BJ (cell line): ENCODE data around the gene NLE1. TPM values are rescaled to one million over a fixed set of nuclear protein-coding genes. Genes with fewer than 3 reads are reported as not detected.
A peak's percentile ranks its signal among the peaks of the same experiment; 100 is the strongest.
"Not testable (repeated sequence)": the region's sequence is repeated elsewhere in the genome, so short reads cannot be mapped to it uniquely, and the experiment has no call there.

ENCODE experiments used
- CTCF ChIA-PET: fragments of 350-600 bp; formaldehyde crosslinking; extraction: SDS; loops from one replicate; lab custom pipeline; 2021; ENCODE audit warnings: antibody characterized with exemption, inconsistent platforms; lab: Yijun Ruan, JAX
- POLR2A ChIA-PET: fragments of 300-600 bp; sonication (Branson Sonifier 250); formaldehyde crosslinking; extraction: SDS; loops from one replicate; lab custom pipeline; 2021; ENCODE audit warnings: antibody characterized with exemption; lab: Charles Lee
- DNase-seq: peaks from one replicate; pipeline ENCODE4 v3.0.0-alpha.2; 2011; ENCODE audit warnings: low read depth
- H3K27me3 ChIP-seq: 2 replicates; pipeline ENCODE4 v1.6.0; 2011; ENCODE audit warnings: low read length; ENCODE audit not compliant: control insufficient read depth, insufficient read depth
- H3K36me3 ChIP-seq: 2 replicates; pipeline ENCODE4 v1.5.1; 2011; ENCODE audit warnings: low read length; ENCODE audit not compliant: control insufficient read depth, insufficient read depth
- H3K4me3 ChIP-seq: 2 replicates; pipeline ENCODE4 v1.5.1; 2011; ENCODE audit warnings: low read depth, mild to moderate bottlenecking, control low read depth, low read length
- polyA plus RNA-seq: library from polyadenylated mRNA; depleted of rRNA; stranded (reverse); fragments of >200 nt; gene quantifications from 2 replicates; pipeline ENCODE4 v1.2.3, GENCODE V29; 2011
- TF ChIP-seq, protein P1 (sequence below): IDR thresholded peaks from 2 replicates; pipeline ENCODE4 v1.5.1; 2011; ENCODE audit warnings: low read depth, mild to moderate bottlenecking, control low read depth, inconsistent platforms, low read length, moderate library complexity; ENCODE audit not compliant: insufficient read depth

Gene NLE1
- polyA plus RNA-seq, 1 experiment = 14.9 TPM

DNA sequence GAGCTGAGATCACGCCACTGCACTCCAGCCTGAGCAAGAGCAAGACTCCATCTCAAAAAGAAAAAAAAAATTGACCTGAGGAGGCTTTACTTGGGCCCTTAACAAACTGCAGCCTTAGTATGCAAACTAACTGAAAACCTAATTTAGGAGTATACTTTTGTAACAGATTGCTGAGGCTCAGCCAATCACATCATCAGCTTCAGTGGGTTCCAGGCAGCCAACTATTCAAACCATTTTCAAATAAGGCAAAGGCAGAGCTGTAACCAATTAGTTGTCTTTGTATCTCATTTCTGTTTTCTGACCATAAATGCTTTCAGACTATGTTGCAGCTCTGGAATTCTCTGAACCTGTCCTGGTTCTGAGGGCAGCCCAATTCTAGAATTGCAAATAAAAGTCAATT is 46.4 kb downstream of the NLE1 start:
- no peak for DNase-seq
- H3K4me3 ChIP-seq = no peak overlapping the region
- TF ChIP-seq, protein P1, sequence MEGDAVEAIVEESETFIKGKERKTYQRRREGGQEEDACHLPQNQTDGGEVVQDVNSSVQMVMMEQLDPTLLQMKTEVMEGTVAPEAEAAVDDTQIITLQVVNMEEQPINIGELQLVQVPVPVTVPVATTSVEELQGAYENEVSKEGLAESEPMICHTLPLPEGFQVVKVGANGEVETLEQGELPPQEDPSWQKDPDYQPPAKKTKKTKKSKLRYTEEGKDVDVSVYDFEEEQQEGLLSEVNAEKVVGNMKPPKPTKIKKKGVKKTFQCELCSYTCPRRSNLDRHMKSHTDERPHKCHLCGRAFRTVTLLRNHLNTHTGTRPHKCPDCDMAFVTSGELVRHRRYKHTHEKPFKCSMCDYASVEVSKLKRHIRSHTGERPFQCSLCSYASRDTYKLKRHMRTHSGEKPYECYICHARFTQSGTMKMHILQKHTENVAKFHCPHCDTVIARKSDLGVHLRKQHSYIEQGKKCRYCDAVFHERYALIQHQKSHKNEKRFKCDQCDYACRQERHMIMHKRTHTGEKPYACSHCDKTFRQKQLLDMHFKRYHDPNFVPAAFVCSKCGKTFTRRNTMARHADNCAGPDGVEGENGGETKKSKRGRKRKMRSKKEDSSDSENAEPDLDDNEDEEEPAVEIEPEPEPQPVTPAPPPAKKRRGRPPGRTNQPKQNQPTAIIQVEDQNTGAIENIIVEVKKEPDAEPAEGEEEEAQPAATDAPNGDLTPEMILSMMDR = no peak
- H3K27me3 ChIP-seq = no peaks in the 10 kb centered on the region
- CTCF ChIA-PET = interaction anchor here (0.8 to 1.5 kb wide), 3 partner anchors 12 to 33 kb away, joined by 3 read pairs; no protein-coding TSS in a partner anchor
- peaks cover 5% of the 10 kb centered on the region; the same call in 1 of the 2 replicates for H3K36me3 ChIP-seq
- POLR2A ChIA-PET = no interaction called here

DNA sequence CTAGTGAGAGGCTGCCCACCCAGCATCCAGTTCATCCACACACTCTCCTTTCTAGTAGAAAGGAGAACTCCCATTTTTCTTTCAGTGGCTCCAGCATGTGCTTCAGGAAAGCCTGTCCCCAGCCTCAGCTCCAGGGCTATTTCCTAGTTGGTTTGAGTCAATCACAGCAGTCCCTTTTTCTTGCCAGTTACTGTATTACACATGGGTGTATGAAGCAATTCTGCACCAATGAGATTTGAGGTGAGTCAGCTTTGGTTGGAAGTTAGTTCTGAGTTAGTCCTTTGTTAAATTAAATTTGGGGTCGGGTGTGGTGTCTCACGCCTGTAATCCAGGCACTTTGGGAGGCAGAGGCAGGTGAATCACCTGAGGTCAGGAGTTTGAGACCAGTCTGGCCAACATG is 47.2 kb downstream of the NLE1 start:
- Histone ChIP-seq H3K36me3 (peaks cover 2% of the 10 kb centered on the region; the same call in 1 of the 2 replicates), H3K4me3 (no peak overlapping the region), H3K27me3 (no peaks in the 10 kb centered on the region)
- ChIA-PET POLR2A (no interaction called here), CTCF (interaction anchor here (0.8 to 1.5 kb wide), 6 partner anchors 8 to 128 kb away, joined by 3 to 6 read pairs (median 4); no protein-coding TSS in a partner anchor)
- DNase-seq = peak; percentile 39
- TF ChIP-seq, protein P1 = no peak

DNA sequence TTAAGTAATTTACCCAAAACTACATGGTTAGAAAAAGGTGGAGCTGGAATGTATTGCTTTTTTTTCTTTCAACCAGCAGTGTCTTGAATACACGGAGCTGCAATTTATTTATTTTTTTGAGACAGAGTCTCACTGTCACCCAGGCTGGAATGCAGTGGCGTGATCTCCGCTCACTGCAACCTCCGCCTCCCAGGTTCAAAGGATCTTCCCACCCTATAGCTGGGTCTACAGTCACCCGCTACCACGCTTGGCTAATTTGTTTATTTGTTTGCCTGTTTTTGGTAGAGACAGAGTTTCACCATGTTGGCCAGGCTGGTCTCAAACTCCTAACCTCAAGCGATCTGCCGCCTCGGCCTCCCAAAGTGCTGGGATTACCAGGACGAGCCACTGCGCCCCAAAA is 51.4 kb downstream of the NLE1 start:
- POLR2A ChIA-PET, DNase-seq, H3K4me3 ChIP-seq, H3K36me3 ChIP-seq, H3K27me3 ChIP-seq: not testable (repeated sequence)
- CTCF ChIA-PET = interaction anchor here (1.0 to 2.6 kb wide), 5 partner anchors 10 to 670 kb away, joined by 4 to 16 read pairs (median 6); partner anchors contain the start of gene RAD51D

DNA sequence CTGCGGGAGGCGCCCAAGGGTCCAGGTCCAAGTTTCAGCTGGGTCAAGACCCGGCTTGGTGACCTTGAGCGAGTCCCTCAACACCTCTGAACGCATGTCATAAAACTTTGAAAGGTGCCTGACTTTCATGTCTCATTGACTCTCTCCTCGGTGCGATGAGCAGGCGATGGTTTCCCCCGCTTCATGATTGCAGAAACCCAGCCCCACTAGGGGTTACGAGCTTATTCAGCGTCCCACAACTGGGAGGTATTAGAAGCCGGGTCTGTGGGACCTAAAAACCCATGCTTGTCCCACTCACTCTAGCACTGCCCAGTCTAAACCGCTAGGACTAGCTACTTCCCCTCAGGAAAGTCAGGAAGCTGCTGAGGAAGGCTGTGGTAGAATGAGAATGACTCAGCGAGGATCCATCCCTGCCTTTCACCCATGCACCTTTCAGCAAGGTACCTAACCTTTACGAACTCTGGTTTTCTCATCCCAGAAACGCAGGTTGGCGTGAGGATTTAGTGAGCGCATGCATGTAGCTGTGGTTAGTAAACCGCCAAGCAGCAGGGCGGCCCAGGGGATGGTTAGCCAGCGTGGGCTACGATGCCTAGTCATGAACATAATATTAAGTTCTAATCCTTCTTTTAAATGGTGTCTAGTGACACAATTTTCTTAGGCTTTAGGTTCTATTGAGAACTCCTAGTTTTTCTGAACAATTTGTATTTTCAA is 52.4 kb downstream of the NLE1 start:
- DNase-seq = no peak
- POLR2A ChIA-PET = interaction anchor here (0.6 kb wide), 1 partner anchor 38 kb away, joined by 3 read pairs; no protein-coding TSS in a partner anchor
- H3K27me3 ChIP-seq = no peaks in the 10 kb centered on the region
- CTCF ChIA-PET = interaction anchor here (0.6 to 2.6 kb wide), 21 partner anchors 9 to 1450 kb away, joined by 3 to 16 read pairs (median 4); partner anchors contain the start of genes LIG3 and RAD51D
- peak overlapping the region; percentile 31 for H3K4me3 ChIP-seq
- no peaks in the 10 kb centered on the region for H3K36me3 ChIP-seq
- TF ChIP-seq, protein P1 = no peak

DNA sequence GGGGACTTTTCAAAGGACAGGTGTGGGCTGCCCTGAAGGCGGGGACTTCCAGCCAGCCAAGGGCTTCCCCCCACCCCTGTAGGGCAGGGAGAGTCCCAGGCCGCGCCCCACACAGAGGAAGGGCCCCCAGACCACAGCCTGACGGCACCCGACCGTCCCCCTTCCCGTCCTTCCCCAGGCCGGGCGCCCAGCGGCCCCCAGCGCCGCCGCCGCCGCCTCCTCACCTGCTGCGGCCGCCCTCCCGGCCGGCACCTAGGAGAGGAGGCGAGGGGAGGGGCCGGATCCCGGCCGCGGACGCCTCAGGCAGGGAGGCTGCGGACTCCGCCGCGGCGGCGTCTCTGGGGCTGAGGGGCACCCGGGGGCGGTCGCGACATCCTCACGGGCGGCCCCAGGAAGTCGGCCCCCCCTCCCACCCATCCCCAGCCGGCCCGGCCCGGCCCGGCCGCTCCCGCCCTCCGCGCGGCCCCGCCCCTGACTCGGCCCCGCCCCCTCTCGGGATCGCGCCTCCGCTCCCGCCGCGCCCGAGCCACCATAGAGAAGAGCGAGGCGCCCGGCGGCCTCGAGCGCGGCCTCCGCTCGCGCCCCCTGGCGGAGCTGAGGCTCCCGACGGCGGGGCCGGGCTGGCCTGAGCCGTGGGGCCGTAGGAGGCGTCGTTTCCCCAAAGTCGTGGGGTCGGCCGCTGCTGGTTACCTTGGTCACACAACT is 53.1 kb downstream of the NLE1 start:
- TF ChIP-seq, protein P1 = peak; percentile 59
- no peaks in the 10 kb centered on the region for H3K36me3 ChIP-seq
- H3K27me3 ChIP-seq = no peaks in the 10 kb centered on the region
- H3K4me3 ChIP-seq = peak overlapping the region; percentile 85
- ChIA-PET CTCF (interaction anchor here (0.6 to 2.6 kb wide), 19 partner anchors 10 to 1450 kb away, joined by 3 to 16 read pairs (median 4); partner anchors contain the start of genes LIG3 and RAD51D), POLR2A (interaction anchor here (0.6 kb wide), 1 partner anchor 38 kb away, joined by 3 read pairs; no protein-coding TSS in a partner anchor)
- no peak for DNase-seq
